IMR-90 (cell line): Measurements from ENCODE around the gene SHC1. TPM values are rescaled to one million over a fixed set of nuclear protein-coding genes. Genes with fewer than 3 reads are reported as not detected.

Experiments
- ATAC-seq: fragments of 200-7000 bp; cut with Tn5 transposase; 2 replicates; pipeline ENCODE4 v1.9.1; 2020; ENCODE audit warnings: low read depth, mild to moderate bottlenecking, moderate library complexity
- BruUV-seq: library from RNA; stranded (reverse); fragments of 400-500 nt; replicated peaks from 2 replicates; lab custom pipeline; 2021; lab: Mats Ljungman, UMichigan
- CTCF ChIA-PET: fragments of 300-600 bp; formaldehyde crosslinking; extraction: SDS; loops from one replicate; lab custom pipeline; 2021; ENCODE audit warnings: antibody characterized with exemption; lab: Yijun Ruan, JAX
- POLR2A ChIA-PET: fragments of 300-600 bp; sonication (Branson Sonifier 250); formaldehyde crosslinking; loops from one replicate; lab custom pipeline; 2022; ENCODE audit warnings: antibody characterized with exemption; ENCODE audit not compliant: unreplicated experiment; lab: Charles Lee
- DNase-seq: peaks from one replicate; pipeline ENCODE4 v3.0.0; 2013
- H2AFZ ChIP-seq: replicated peaks from 2 replicates; pipeline ENCODE3; 2013; ENCODE audit warnings: low read length, mild to moderate bottlenecking; ENCODE audit not compliant: poor library complexity
- H2AK5ac ChIP-seq: 2 replicates; pipeline ENCODE4 v1.6.1; 2013; ENCODE audit warnings: low read depth, low read length, inconsistent platforms
- H2AK9ac ChIP-seq: replicated peaks from 2 replicates; pipeline ENCODE3; 2013; ENCODE audit warnings: mild to moderate bottlenecking, low read depth, low read length, moderate library complexity; ENCODE audit not compliant: poor library complexity
- H2BK120ac ChIP-seq: 2 replicates; pipeline ENCODE4 v1.6.1; 2013; ENCODE audit warnings: low read depth, low read length, inconsistent platforms
- H2BK15ac ChIP-seq: 3 replicates; pipeline ENCODE4 v1.6.1; 2013; ENCODE audit warnings: low read depth, low read length, inconsistent platforms
- H2BK20ac ChIP-seq: 2 replicates; pipeline ENCODE4 v1.6.1; 2013; ENCODE audit warnings: low read depth, mild to moderate bottlenecking, inconsistent platforms, low read length, moderate library complexity
- H2BK5ac ChIP-seq: 2 replicates; pipeline ENCODE4 v1.6.1; 2013; ENCODE audit warnings: mild to moderate bottlenecking, low read depth, low read length, inconsistent platforms; ENCODE audit not compliant: poor library complexity, severe bottlenecking
- H3K14ac ChIP-seq: replicated peaks from 2 replicates; pipeline ENCODE4 v1.6.1; 2013; ENCODE audit warnings: low read depth, low read length, inconsistent platforms
- H3K18ac ChIP-seq: 2 replicates; pipeline ENCODE4 v1.6.1; 2013; ENCODE audit warnings: low read depth, low read length, control low read depth
- H3K23ac ChIP-seq: 2 replicates; pipeline ENCODE4 v1.6.1; 2013; ENCODE audit warnings: low read depth, low read length, inconsistent platforms
- H3K27ac ChIP-seq: 2 replicates; pipeline ENCODE4 v1.5.1; 2013; ENCODE audit warnings: mild to moderate bottlenecking, control low read depth, low read length; ENCODE audit not compliant: insufficient read depth
- H3K27me3 ChIP-seq: 2 replicates; pipeline ENCODE4 v1.6.1; 2013; ENCODE audit warnings: low read length; ENCODE audit not compliant: control insufficient read depth, insufficient read depth
- H3K36me3 ChIP-seq: 2 replicates; pipeline ENCODE4 v1.6.1; 2013; ENCODE audit warnings: low read length, mixed read lengths; ENCODE audit not compliant: control insufficient read depth, insufficient read depth
- H3K4ac ChIP-seq: 2 replicates; pipeline ENCODE4 v1.6.1; 2013; ENCODE audit warnings: low read depth, low read length, inconsistent platforms
- H3K4me1 ChIP-seq: 2 replicates; pipeline ENCODE4 v1.6.1; 2013; ENCODE audit warnings: low read length, mixed read lengths; ENCODE audit not compliant: control insufficient read depth, insufficient read depth
- H3K4me2 ChIP-seq: 2 replicates; pipeline ENCODE4 v1.6.1; 2013; ENCODE audit warnings: low read depth, mild to moderate bottlenecking, control low read depth, low read length, moderate library complexity
- H3K4me3 ChIP-seq: 2 replicates; pipeline ENCODE4 v1.5.1; 2013; ENCODE audit warnings: low read depth, mild to moderate bottlenecking, control low read depth, low read length, moderate library complexity; ENCODE audit not compliant: insufficient read depth
- H3K56ac ChIP-seq: 2 replicates; pipeline ENCODE4 v1.6.1; 2013; ENCODE audit warnings: low read length, inconsistent platforms; ENCODE audit not compliant: insufficient read depth; ENCODE audit errors: extremely low read depth
- H3K79me1 ChIP-seq, 2 experiments: 2 replicates each; pipeline ENCODE4 v1.6.1; 2013; ENCODE audit warnings: low read length in 2 of 2, inconsistent platforms in 1 of 2, low read depth in 1 of 2
- H3K9ac ChIP-seq: 2 replicates; pipeline ENCODE4 v1.6.1; 2013; ENCODE audit warnings: low read depth, low read length, control low read depth
- H3K9me1 ChIP-seq: 2 replicates; pipeline ENCODE4 v1.6.1; 2013; ENCODE audit warnings: low read length, inconsistent platforms; ENCODE audit not compliant: insufficient read depth
- H3K9me3 ChIP-seq: 2 replicates; pipeline ENCODE4 v1.6.1; 2013; ENCODE audit warnings: low read length; ENCODE audit not compliant: control insufficient read depth, insufficient read depth
- H4K20me1 ChIP-seq: 2 replicates; pipeline ENCODE4 v1.6.1; 2013; ENCODE audit warnings: low read length, inconsistent platforms; ENCODE audit not compliant: insufficient read depth
- H4K5ac ChIP-seq: 2 replicates; pipeline ENCODE4 v1.6.1; 2013; ENCODE audit warnings: mild to moderate bottlenecking, low read depth, low read length, control low read depth
- H4K8ac ChIP-seq, 2 experiments: 2 replicates each; pipeline ENCODE4 v1.6.1; 2013; ENCODE audit warnings: low read depth in 2 of 2, low read length in 2 of 2, control low read depth in 1 of 2, inconsistent platforms in 1 of 2
- H4K91ac ChIP-seq: 2 replicates; pipeline ENCODE4 v1.6.1; 2013; ENCODE audit warnings: low read depth, low read length, inconsistent platforms; ENCODE audit not compliant: insufficient read depth
- BHLHE40 ChIP-seq: fragments of 150-350 bp; IDR thresholded peaks from 2 replicates; pipeline ENCODE4 v1.6.1; 2016; ENCODE audit warnings: mild to moderate bottlenecking, low read depth, low read length
- CHD1 ChIP-seq: IDR thresholded peaks from 2 replicates; pipeline ENCODE4 v1.6.1; 2012; ENCODE audit warnings: low read depth, low read length, improper control_type of control experiment
- CTCF ChIP-seq: conservative IDR thresholded peaks from 2 replicates; pipeline ENCODE4 v1.5.1; 2012; ENCODE audit warnings: mild to moderate bottlenecking, low read depth, low read length, improper control_type of control experiment
- FOS ChIP-seq: fragments of 150-350 bp; IDR thresholded peaks from 2 replicates; pipeline ENCODE4 v1.6.1; 2016; ENCODE audit warnings: low read depth, low read length
- MAFK ChIP-seq: IDR thresholded peaks from 2 replicates; pipeline ENCODE4 v1.6.1; 2012; ENCODE audit warnings: low read depth, low read length, improper control_type of control experiment
- MAZ ChIP-seq: IDR thresholded peaks from 2 replicates; pipeline ENCODE4 v1.6.1; 2012; ENCODE audit warnings: low read depth, mild to moderate bottlenecking, low read length, improper control_type of control experiment, moderate library complexity, borderline replicate concordance
- MXI1 ChIP-seq: IDR thresholded peaks from 2 replicates; pipeline ENCODE4 v1.6.1; 2012; ENCODE audit warnings: low read depth, mild to moderate bottlenecking, low read length, moderate library complexity, borderline replicate concordance
- NFE2L2 ChIP-seq: fragments of 150-350 bp; IDR thresholded peaks from 2 replicates; pipeline ENCODE4 v1.6.1; 2016; ENCODE audit warnings: low read depth, mild to moderate bottlenecking, low read length
- POLR2A ChIP-seq: IDR thresholded peaks from 2 replicates; pipeline ENCODE4 v1.6.1; 2012; ENCODE audit warnings: mild to moderate bottlenecking, low read depth, low read length
- RAD21 ChIP-seq: IDR thresholded peaks from 2 replicates; pipeline ENCODE4 v1.6.1; 2012; ENCODE audit warnings: low read length, improper control_type of control experiment
- SMC3 ChIP-seq: fragments of 150-350 bp; IDR thresholded peaks from 2 replicates; pipeline ENCODE4 v1.6.1; 2016; ENCODE audit warnings: low read depth, mild to moderate bottlenecking, antibody characterized with exemption, low read length, moderate library complexity
- WGBS, 2 experiments: methylation state at CpG; one replicate each; pipeline versions ENCODE4 v1.1.5 to v1.1.7; 2013; ENCODE audit warnings: missing lambda C conversion rate in 2 of 2; ENCODE audit not compliant: insufficient read length in 1 of 2; ENCODE audit errors: extremely low coverage in 2 of 2; 5-methylcytosine and 5-hydroxymethylcytosine counted together
- dilution Hi-C: fragments of 300-500 bp; cut with HindIII; formaldehyde crosslinking; loops from one replicate; pipeline ENCODE4 v1.14.3; 2018; ENCODE audit warnings: low sequenced_read_pairs; ENCODE audit not compliant: unreplicated experiment
- in situ Hi-C: fragments of 300-500 bp; cut with MboI; formaldehyde crosslinking; loops from 3 replicates; pipeline ENCODE4 v1.14.3; 2019; ENCODE audit warnings: low sequenced_read_pairs, inconsistent platforms, mixed read lengths
- intact Hi-C: fragments of 100-400 bp; cut with micrococcal nuclease; formaldehyde crosslinking; loops from 2 replicates; pipeline ENCODE4 v1.10.0; 2022
- polyA plus RNA-seq, 3 experiments: library from polyadenylated mRNA; depleted of rRNA; stranded (reverse); fragments of >200 nt; gene quantifications; 2 replicates each; pipeline ENCODE4 v1.2.3, GENCODE V29; 2012; ENCODE audit warnings: low replicate concordance in 1 of 3
- total RNA-seq: library from RNA; depleted of rRNA; stranded (reverse); fragments of >200 nt; gene quantifications from 2 replicates; pipeline ENCODE4 v1.2.3, GENCODE V29; 2012

The SHC1 gene
- total and polyA plus RNA-seq, 2 of the 4 experiments (the other 2 are of a cell fraction) = 352 to 355 TPM

- peaks cover 12% of the 10 kb centered on the region for H3K9me1 ChIP-seq
- H2BK15ac ChIP-seq = no peak overlapping the region
- H3K27me3 ChIP-seq = no peaks in the 10 kb centered on the region
- H4K5ac ChIP-seq = no peak overlapping the region
- peaks cover 4% of the 10 kb centered on the region; the same call in 1 of the 2 replicates for H4K20me1 ChIP-seq
- no peak overlapping the region for H3K14ac ChIP-seq
- in situ Hi-C loops (no loop called here), intact Hi-C loops (no loop called here), dilution Hi-C loops (no loop called here)
- DNase-seq = no peak
- ATAC-seq = no peak
- peak overlapping the region; percentile 98; the same call in 1 of the 2 replicates for H4K91ac ChIP-seq
- peaks cover 14 to 67% of the 10 kb centered on the region in 2 experiments for H3K79me1 ChIP-seq
- H2BK120ac ChIP-seq = no peak overlapping the region
- WGBS, 2 experiments = 100% methylated on average over 1 of the region's 17 CpGs; no CpG with 5 or more reads in 1 of the 2 experiments
- peaks cover 13% of the 10 kb centered on the region for H3K4me1 ChIP-seq
- peak overlapping the region; percentile 99; the same call in 1 of the 2 replicates for H3K4ac ChIP-seq
- H3K4me3 ChIP-seq = no peak overlapping the region
- peak overlapping the region; percentile 12 for H2BK5ac ChIP-seq
- H2BK20ac ChIP-seq = no peak overlapping the region
- no peak overlapping the region for H3K56ac ChIP-seq
- H3K18ac ChIP-seq = no peak overlapping the region
- peak overlapping the region; percentile 99 for H2AK5ac ChIP-seq
- no peak overlapping the region for H3K27ac ChIP-seq
- H3K9me3 ChIP-seq = no peaks in the 10 kb centered on the region
- H4K8ac ChIP-seq = peak overlapping the region in 1 of 2 experiments; percentile 92; a peak in 1 of 4 replicates
- POLR2A ChIA-PET = no interaction called here
- no peak overlapping the region for H3K9ac ChIP-seq
- H2AFZ ChIP-seq = peak overlapping the region; percentile 7
- H2AK9ac ChIP-seq = peak overlapping the region; percentile 99
- peaks cover 2% of the 10 kb centered on the region for H3K36me3 ChIP-seq
- no peak for TF ChIP-seq FOS
- no peak for TF ChIP-seq POLR2A
- TF ChIP-seq MAFK = no peak
- TF ChIP-seq CTCF = no peak
- TF ChIP-seq BHLHE40 = no peak
- TF ChIP-seq CHD1 = no peak
- no peak for TF ChIP-seq MXI1
- no peak for TF ChIP-seq RAD21
- TF ChIP-seq SMC3 = no peak
- TF ChIP-seq NFE2L2 = no peak
- TF ChIP-seq MAZ = no peak
- H3K4me2 ChIP-seq = no peak overlapping the region
- no TSS peak for BruUV-seq
- CTCF ChIA-PET = no interaction called here
- H3K23ac ChIP-seq = no peak overlapping the region; the same call in 1 of the 2 replicates
Observed at GRCh38 chr1:155005076-155006011, 34.8 kb upstream of the SHC1 start.
